ENCODE measurements around the gene GUK1.
A peak's percentile ranks its signal among the peaks of the same experiment; 100 is the strongest.

GUK1 gene

GRCh38 chr1:228095938-228096337 lies 44.1 kb upstream of the GUK1 start:
- H3K27ac ChIP-seq, result no peak overlapping the region
- H3K9ac ChIP-seq (ENCODE audit: insufficient read length), result no peak overlapping the region
- H3K36me3 ChIP-seq (ENCODE audit: insufficient read depth, low read length), result peaks cover 75% of the 10 kb centered on the region
- no peaks in the 10 kb centered on the region for H3K9me3 ChIP-seq (ENCODE audit: low read depth, low read length)
- DNase-seq (ENCODE audit: low read depth, low spot score), result no peak
- no peak overlapping the region for H3K4me3 ChIP-seq
- TF ChIP-seq FOXP2 (optimal IDR thresholded peaks at IDR 0.05; ENCODE audit: control extremely low read depth, extremely low read length, insufficient read depth), result no peak

- H3K4me3 ChIP-seq, result no peak overlapping the region
- TF ChIP-seq FOXP2 (optimal IDR thresholded peaks at IDR 0.05; ENCODE audit: control extremely low read depth, extremely low read length, insufficient read depth) (no peak), POLR2AphosphoS5 (IDR thresholded peaks at IDR 0.05; ENCODE audit: borderline replicate concordance, low read depth, low read length) (no peak), EZH2 (IDR thresholded peaks at IDR 0.05) (no peak)
- DNase-seq (ENCODE audit: low read depth, low spot score), result no peak
- H3K27ac ChIP-seq, result no peak overlapping the region
- no peak overlapping the region for H3K9ac ChIP-seq (ENCODE audit: insufficient read length)
- H3K9me3 ChIP-seq (ENCODE audit: low read depth, low read length), result no peaks in the 10 kb centered on the region
- H3K36me3 ChIP-seq (ENCODE audit: insufficient read depth, low read length), result peaks cover 68% of the 10 kb centered on the region
Measured at GRCh38 chr1:228096416-228097332, 43.4 kb upstream of the GUK1 start.

DNA sequence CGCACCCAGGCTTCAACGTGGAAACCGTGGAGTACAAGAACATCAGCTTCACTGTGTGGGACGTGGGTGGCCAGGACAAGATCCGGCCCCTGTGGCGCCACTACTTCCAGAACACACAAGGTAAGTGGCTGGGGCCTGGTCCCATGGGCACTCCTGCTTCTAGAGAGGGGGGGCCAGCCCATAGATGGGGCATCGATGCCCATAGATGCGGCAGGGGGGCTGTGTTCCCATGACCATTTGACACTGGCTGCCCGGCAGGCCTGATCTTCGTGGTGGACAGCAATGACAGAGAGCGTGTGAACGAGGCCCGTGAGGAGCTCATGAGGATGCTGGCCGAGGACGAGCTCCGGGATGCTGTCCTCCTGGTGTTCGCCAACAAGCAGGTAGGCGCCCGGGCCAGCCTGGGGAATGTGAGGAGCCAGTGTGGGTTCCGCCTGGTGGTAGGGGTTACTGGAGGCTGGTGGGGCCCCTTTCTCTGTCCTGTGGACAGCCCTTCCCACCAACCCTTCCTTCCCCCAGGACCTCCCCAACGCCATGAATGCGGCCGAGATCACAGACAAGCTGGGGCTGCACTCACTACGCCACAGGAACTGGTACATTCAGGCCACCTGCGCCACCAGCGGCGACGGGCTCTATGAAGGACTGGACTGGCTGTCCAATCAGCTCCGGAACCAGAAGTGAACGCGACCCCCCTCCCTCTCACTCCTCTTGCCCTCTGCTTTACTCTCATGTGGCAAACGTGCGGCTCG lies 42.6 kb upstream of the GUK1 start:
- no peak for DNase-seq (ENCODE audit: low read depth, low spot score)
- Histone ChIP-seq H3K4me3 (no peak overlapping the region), H3K9ac (ENCODE audit: insufficient read length) (no peak overlapping the region), H3K27ac (no peak overlapping the region), H3K9me3 (ENCODE audit: low read depth, low read length) (no peaks in the 10 kb centered on the region), H3K36me3 (ENCODE audit: insufficient read depth, low read length) (peaks cover 60% of the 10 kb centered on the region)
- TF ChIP-seq EZH2 (IDR thresholded peaks at IDR 0.05) (no peak), POLR2AphosphoS5 (IDR thresholded peaks at IDR 0.05; ENCODE audit: borderline replicate concordance, low read depth, low read length) (no peak), FOXP2 (optimal IDR thresholded peaks at IDR 0.05; ENCODE audit: control extremely low read depth, extremely low read length, insufficient read depth) (no peak)

DNA sequence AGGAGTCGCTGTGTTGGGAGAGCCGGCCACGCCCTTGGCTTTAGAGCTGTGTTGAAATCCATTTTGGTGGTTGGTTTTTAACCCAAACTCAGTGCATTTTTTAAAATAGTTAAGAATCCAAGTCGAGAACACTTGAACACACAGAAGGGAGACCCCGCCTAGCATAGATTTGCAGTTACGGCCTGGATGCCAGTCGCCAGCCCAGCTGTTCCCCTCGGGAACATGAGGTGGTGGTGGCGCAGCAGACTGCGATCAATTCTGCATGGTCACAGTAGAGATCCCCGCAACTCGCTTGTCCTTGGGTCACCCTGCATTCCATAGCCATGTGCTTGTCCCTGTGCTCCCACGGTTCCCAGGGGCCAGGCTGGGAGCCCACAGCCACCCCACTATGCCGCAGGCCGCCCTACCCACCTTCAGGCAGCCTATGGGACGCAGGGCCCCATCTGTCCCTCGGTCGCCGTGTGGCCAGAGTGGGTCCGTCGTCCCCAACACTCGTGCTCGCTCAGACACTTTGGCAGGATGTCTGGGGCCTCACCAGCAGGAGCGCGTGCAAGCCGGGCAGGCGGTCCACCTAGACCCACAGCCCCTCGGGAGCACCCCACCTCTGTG lies 41.7 kb upstream of the GUK1 start:
- Histone ChIP-seq H3K4me3 (no peak overlapping the region), H3K9me3 (ENCODE audit: low read depth, low read length) (no peaks in the 10 kb centered on the region), H3K9ac (ENCODE audit: insufficient read length) (no peak overlapping the region), H3K27ac (0 out of 2 replicates have a peak overlapping the region, but pooled peaks have one; percentile 46), H3K36me3 (ENCODE audit: insufficient read depth, low read length) (peaks cover 50% of the 10 kb centered on the region)
- peak; percentile 41; the same call in 1 of the 2 replicates for TF ChIP-seq POLR2AphosphoS5 (IDR thresholded peaks at IDR 0.05; ENCODE audit: borderline replicate concordance, low read depth, low read length)
- TF ChIP-seq FOXP2 (optimal IDR thresholded peaks at IDR 0.05; ENCODE audit: control extremely low read depth, extremely low read length, insufficient read depth), result no peak
- no peak for TF ChIP-seq EZH2 (IDR thresholded peaks at IDR 0.05)
- no peak for DNase-seq (ENCODE audit: low read depth, low spot score)

DNA sequence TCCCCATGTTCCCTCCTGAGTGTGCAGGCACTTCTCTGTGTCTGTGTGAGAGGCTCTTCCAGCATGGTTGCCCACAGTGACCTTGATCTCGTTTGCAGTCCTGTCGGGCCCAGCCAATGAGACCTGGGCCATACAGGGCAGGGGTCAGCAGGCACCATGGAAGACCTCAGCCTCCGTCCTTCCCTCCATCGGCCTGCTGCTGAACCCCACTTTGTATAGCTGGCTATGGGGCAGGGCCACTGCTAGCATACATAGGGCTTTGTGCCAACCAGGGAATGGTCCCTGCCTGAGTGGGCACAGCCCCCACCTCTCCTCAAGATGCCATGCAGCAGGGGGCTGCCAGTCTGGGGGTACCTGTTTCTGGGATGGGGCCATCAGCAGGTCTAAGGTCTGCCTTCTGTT lies 40.7 kb upstream of the GUK1 start:
- H3K4me3 ChIP-seq, result no peak overlapping the region
- H3K27ac ChIP-seq, result no peak overlapping the region
- DNase-seq (ENCODE audit: low read depth, low spot score), result no peak
- no peaks in the 10 kb centered on the region for H3K9me3 ChIP-seq (ENCODE audit: low read depth, low read length)
- no peak for TF ChIP-seq EZH2 (IDR thresholded peaks at IDR 0.05)
- no peak; the same call in 1 of the 2 replicates for TF ChIP-seq POLR2AphosphoS5 (IDR thresholded peaks at IDR 0.05; ENCODE audit: borderline replicate concordance, low read depth, low read length)
- no peak for TF ChIP-seq FOXP2 (optimal IDR thresholded peaks at IDR 0.05; ENCODE audit: control extremely low read depth, extremely low read length, insufficient read depth)
- no peak overlapping the region for H3K9ac ChIP-seq (ENCODE audit: insufficient read length)
- H3K36me3 ChIP-seq (ENCODE audit: insufficient read depth, low read length), result peaks cover 50% of the 10 kb centered on the region

- Histone ChIP-seq H3K9ac (ENCODE audit: insufficient read length) (no peak overlapping the region), H3K4me3 (no peak overlapping the region), H3K27ac (no peak overlapping the region), H3K9me3 (ENCODE audit: low read depth, low read length) (no peaks in the 10 kb centered on the region), H3K36me3 (ENCODE audit: insufficient read depth, low read length) (peaks cover 37% of the 10 kb centered on the region; the same call in 1 of the 2 replicates)
- no peak for TF ChIP-seq FOXP2 (optimal IDR thresholded peaks at IDR 0.05; ENCODE audit: control extremely low read depth, extremely low read length, insufficient read depth)
- TF ChIP-seq POLR2AphosphoS5 (IDR thresholded peaks at IDR 0.05; ENCODE audit: borderline replicate concordance, low read depth, low read length), result no peak; the same call in 1 of the 2 replicates
- TF ChIP-seq EZH2 (IDR thresholded peaks at IDR 0.05), result no peak
- DNase-seq (ENCODE audit: low read depth, low spot score), result no peak
Measured at GRCh38 chr1:228100822-228101613, 39.1 kb upstream of the GUK1 start.

GRCh38 chr1:228101614-228101993 lies 38.5 kb upstream of the GUK1 start:
- H3K4me3 ChIP-seq, result peak overlapping the region; percentile 92
- H3K36me3 ChIP-seq (ENCODE audit: insufficient read depth, low read length), result peaks cover 42% of the 10 kb centered on the region; the same call in 1 of the 2 replicates
- TF ChIP-seq POLR2AphosphoS5 (IDR thresholded peaks at IDR 0.05; ENCODE audit: borderline replicate concordance, low read depth, low read length) (no peak), FOXP2 (optimal IDR thresholded peaks at IDR 0.05; ENCODE audit: control extremely low read depth, extremely low read length, insufficient read depth) (no peak), EZH2 (IDR thresholded peaks at IDR 0.05) (no peak)
- no peak overlapping the region for H3K9ac ChIP-seq (ENCODE audit: insufficient read length)
- no peak for DNase-seq (ENCODE audit: low read depth, low spot score)
- H3K27ac ChIP-seq, result no peak overlapping the region
- H3K9me3 ChIP-seq (ENCODE audit: low read depth, low read length), result no peaks in the 10 kb centered on the region

All from SK-N-MC (cell line).